ENCODE measurements around the gene SCYGR1. TPM values are rescaled to one million over a fixed set of nuclear protein-coding genes. Genes with fewer than 3 reads are reported as not detected.

The SCYGR1 gene
- total RNA-seq, 2 experiments from 2014 or later: not detected

DNA sequence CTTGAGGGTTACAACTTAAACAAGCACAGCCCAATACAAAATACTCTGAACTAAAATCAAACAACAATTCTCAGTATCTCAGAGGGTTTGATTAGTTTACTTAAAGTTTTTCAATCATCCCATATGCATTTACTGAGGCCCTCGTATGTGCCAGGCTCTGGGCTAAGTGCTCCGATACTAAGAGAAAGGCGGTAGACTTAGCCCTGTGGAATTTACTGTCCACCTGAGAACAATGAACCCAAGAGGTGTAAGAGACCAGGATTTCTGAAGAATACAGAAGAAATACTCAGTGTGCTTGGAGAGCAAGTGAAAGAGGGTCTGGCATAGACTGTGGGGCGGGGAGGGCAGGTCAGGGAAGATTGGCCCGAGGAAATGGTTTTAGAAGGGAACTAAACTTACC, 25.1 kb upstream of the SCYGR1 start:
- no peak for DNase-seq
- POLR2A ChIA-PET: no interaction called here
- no peaks in the 10 kb centered on the region for H3K36me3 Mint-ChIP-seq
- H3K27ac Mint-ChIP-seq: peak overlapping the region; percentile 15
- H3K4me3 Mint-ChIP-seq: no peak overlapping the region
- intact Hi-C loops (cut with micrococcal nuclease): loop anchor here (5.0 kb wide), 3 partner anchors 86 to 576 kb away; partner anchors contain the start of genes MFF and RHBDD1
- H3K27me3 Mint-ChIP-seq: no peaks in the 10 kb centered on the region
- CTCF ChIA-PET: no interaction called here
- H3K4me1 Mint-ChIP-seq (ENCODE audit: low read depth): peaks cover 54% of the 10 kb centered on the region
- no peaks in the 10 kb centered on the region for H3K9me3 Mint-ChIP-seq

DNA sequence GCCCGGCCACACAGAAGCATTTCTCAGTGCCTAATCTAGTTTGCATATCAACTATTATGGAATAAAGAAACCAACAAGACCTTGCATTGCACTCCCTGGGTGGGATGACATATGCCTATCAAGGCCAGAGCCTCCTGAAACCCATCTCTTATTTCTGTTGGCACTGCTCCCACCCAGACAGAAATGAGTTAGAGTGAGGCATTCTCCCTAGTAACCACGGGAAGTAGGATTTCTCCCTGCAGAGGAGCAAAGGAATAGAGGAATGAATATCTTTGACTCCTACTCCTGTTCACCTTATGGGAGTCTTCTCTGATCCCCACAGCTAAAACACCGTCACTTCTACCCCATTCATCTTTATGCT, 24.2 kb upstream of the SCYGR1 start:
- peaks cover 55% of the 10 kb centered on the region for H3K4me1 Mint-ChIP-seq (ENCODE audit: low read depth)
- ChIA-PET POLR2A (interaction anchor here (2.4 kb wide), 1 partner anchor 51 kb away, joined by 22 read pairs; no protein-coding TSS in a partner anchor), CTCF (interaction anchor here (1.0 to 1.4 kb wide), 2 partner anchors 52 to 61 kb away, joined by 3 to 5 read pairs; no protein-coding TSS in a partner anchor)
- H3K9me3 Mint-ChIP-seq: no peaks in the 10 kb centered on the region
- no peaks in the 10 kb centered on the region for H3K36me3 Mint-ChIP-seq
- DNase-seq: no peak
- intact Hi-C loops (cut with micrococcal nuclease): loop anchor here (1.0 to 5.0 kb wide), 6 partner anchors 38 to 575 kb away; partner anchors contain the start of genes MFF and RHBDD1
- H3K27me3 Mint-ChIP-seq: no peaks in the 10 kb centered on the region
- peak overlapping the region; percentile 89 for H3K27ac Mint-ChIP-seq
- peak overlapping the region; percentile 11 for H3K4me3 Mint-ChIP-seq

DNA sequence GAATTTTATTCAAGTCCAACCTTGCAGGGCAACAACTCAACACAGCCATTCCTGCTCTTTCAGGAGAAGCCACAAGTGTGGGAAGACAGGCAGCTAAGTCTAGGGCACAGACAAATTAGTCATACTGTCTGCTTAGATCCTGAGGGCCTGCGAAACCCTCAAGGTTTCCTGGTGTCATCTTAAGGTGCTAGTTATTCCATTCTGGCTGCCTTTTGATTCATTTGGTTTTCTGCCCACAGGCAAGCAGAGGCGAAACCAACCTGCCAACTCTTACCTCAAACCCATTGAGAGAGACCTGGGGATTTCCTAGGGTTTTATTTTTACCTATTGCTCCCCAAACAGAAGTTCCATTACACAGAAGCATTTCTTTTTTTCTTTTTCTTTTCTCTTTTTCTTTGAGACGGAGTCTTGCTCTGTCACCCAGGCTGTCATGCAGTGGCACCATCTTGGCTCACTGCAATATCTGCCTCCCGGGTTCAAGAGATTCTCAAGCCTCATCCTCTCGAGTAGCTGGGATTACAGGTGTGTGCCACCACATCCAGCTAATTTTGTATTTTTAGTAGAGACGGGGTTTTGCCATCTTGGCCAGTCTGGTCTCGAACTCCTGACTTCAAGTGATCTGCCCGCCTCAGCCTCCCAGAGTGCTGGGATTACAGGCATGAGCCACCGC, 23.7 kb upstream of the SCYGR1 start:
- Mint-ChIP-seq H3K36me3 (no peaks in the 10 kb centered on the region), H3K4me1 (ENCODE audit: low read depth) (peaks cover 57% of the 10 kb centered on the region), H3K27ac (peak overlapping the region; percentile 89), H3K9me3 (no peaks in the 10 kb centered on the region), H3K27me3 (no peaks in the 10 kb centered on the region), H3K4me3 (peak overlapping the region; percentile 11)
- intact Hi-C loops (cut with micrococcal nuclease): loop anchor here (1.0 to 5.0 kb wide), 6 partner anchors 37 to 574 kb away; partner anchors contain the start of genes MFF and RHBDD1
- POLR2A ChIA-PET: interaction anchor here (1.8 to 2.4 kb wide), 4 partner anchors 49 to 62 kb away, joined by 4 to 22 read pairs (median 8); no protein-coding TSS in a partner anchor
- CTCF ChIA-PET: interaction anchor here (0.8 to 1.4 kb wide), 5 partner anchors 10 to 142 kb away, joined by 3 to 5 read pairs (median 3); no protein-coding TSS in a partner anchor
- peak; percentile 81 for DNase-seq

DNA sequence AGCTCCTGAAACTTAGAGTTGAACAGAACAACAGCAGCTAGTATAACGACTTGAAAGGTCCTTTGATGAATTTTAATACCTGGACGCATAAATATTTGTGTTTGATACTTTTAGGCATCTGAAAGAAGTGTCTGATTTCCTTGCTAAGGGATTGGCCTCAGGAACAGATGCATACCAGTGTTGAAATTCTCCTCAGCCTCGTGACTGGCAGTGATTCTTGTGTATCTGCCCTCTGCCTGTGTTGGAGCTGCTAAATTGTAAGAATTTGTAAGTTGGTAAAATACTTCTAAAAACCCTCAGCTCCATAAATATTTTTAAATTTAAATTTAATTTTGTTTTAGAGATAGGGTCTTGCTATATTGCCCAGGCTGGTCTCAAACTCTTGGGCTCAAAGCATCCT, 22.4 kb upstream of the SCYGR1 start:
- DNase-seq: no peak
- H3K27ac Mint-ChIP-seq: no peak overlapping the region
- no peaks in the 10 kb centered on the region for H3K36me3 Mint-ChIP-seq
- H3K4me3 Mint-ChIP-seq: no peak overlapping the region
- ChIA-PET CTCF (interaction anchor here (0.7 to 1.6 kb wide), 7 partner anchors 8 to 356 kb away, joined by 3 to 4 read pairs (median 3); no protein-coding TSS in a partner anchor), POLR2A (interaction anchor here (1.8 to 2.4 kb wide), 4 partner anchors 50 to 63 kb away, joined by 4 to 22 read pairs (median 8); no protein-coding TSS in a partner anchor)
- H3K4me1 Mint-ChIP-seq (ENCODE audit: low read depth): peaks cover 57% of the 10 kb centered on the region
- intact Hi-C loops (cut with micrococcal nuclease): loop anchor here (5.0 kb wide), 3 partner anchors 83 to 573 kb away; partner anchors contain the start of genes MFF and RHBDD1
- no peaks in the 10 kb centered on the region for H3K27me3 Mint-ChIP-seq
- H3K9me3 Mint-ChIP-seq: no peaks in the 10 kb centered on the region

DNA sequence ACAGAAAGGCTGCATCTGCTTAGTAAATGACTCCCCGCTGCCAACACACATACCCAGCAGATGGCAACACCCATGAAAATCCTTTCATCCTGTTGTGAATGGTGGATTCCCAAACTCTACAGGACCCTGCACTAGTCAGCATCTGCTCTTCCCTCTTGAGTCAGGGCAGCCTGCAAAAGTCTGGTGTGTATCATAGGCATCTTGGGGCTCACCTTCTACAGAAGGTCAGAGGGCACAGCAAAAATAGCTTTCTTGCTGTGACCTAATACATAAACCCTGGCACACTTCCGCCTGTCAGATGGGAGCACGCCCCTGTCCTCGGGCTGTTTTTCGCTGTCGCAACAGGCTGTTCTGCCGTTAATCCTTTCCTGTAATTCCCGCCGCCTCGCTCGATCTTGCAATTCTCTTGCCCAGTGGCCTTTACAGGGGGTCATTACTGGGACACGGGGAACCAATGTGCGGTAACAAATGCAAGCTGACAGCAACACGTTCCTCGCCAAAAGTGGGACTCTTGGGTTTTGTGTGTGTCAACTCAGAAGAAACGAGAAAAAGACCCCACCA, 19.9 kb upstream of the SCYGR1 start:
- Mint-ChIP-seq H3K4me1 (ENCODE audit: low read depth) (peaks cover 45% of the 10 kb centered on the region), H3K4me3 (no peak overlapping the region), H3K36me3 (no peaks in the 10 kb centered on the region), H3K27ac (no peak overlapping the region), H3K27me3 (no peaks in the 10 kb centered on the region), H3K9me3 (no peaks in the 10 kb centered on the region)
- CTCF ChIA-PET: interaction anchor here (0.8 to 3.7 kb wide), 5 partner anchors 9 to 359 kb away, joined by 3 to 25 read pairs (median 12); partner anchors contain the start of gene AGFG1
- POLR2A ChIA-PET: interaction anchor here (1.0 kb wide), 1 partner anchor 55 kb away, joined by 3 read pairs; no protein-coding TSS in a partner anchor
- DNase-seq: no peak
- intact Hi-C loops (cut with micrococcal nuclease): loop anchor here (10.0 kb wide), 1 partner anchor 167 kb away; no protein-coding TSS in a partner anchor

DNA sequence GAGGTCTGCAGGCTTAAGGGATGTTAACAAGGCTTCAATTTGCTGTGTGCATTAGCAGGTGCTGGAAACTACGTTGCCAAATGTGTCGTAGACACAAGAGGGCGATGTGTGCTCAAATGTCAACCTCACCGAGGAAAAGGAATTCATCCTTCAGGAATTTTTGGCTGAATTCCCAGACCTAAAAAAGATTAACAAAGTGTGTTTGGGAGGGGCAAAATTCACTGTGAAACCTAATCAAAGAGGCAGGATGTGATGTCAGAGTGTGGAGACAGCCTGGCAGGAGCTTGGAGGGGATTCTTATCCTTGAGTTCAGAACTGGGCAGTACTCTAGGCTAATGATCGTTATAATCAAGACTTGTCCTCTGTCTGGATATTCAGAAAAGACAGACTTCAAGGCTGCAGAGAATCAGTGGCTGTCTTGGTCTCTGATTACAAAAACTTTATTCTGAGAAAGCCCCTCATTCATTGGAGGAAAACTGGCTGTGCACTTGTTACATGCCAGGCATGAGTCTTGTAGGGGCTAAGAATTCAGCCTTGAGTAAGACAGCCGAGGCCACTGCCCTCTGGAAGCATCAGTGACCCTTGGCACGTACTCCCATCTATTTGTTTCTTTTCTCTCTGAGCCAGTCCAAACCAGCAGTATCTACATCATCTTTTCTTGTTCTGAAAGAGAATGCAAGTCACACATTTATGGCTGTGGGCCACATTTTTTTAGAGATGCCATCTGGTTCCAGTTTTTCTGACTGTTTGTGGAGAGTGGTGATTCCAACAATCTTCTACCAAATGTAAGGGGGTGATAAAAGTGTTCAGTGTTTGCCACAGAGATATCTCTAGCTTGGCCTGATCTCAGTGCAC, 18.7 kb upstream of the SCYGR1 start:
- Mint-ChIP-seq H3K9me3 (no peaks in the 10 kb centered on the region), H3K36me3 (no peaks in the 10 kb centered on the region), H3K4me3 (no peak overlapping the region), H3K4me1 (ENCODE audit: low read depth) (peaks cover 34% of the 10 kb centered on the region), H3K27me3 (no peaks in the 10 kb centered on the region), H3K27ac (no peak overlapping the region)
- intact Hi-C loops (cut with micrococcal nuclease): loop anchor here (1.0 to 10.0 kb wide), 2 partner anchors 168 to 360 kb away; no protein-coding TSS in a partner anchor
- DNase-seq: no peak
- ChIA-PET POLR2A (interaction anchor here (1.0 kb wide), 1 partner anchor 57 kb away, joined by 3 read pairs; no protein-coding TSS in a partner anchor), CTCF (interaction anchor here (0.7 to 3.7 kb wide), 22 partner anchors 8 to 399 kb away, joined by 3 to 25 read pairs (median 3); partner anchors contain the start of gene AGFG1)

DNA sequence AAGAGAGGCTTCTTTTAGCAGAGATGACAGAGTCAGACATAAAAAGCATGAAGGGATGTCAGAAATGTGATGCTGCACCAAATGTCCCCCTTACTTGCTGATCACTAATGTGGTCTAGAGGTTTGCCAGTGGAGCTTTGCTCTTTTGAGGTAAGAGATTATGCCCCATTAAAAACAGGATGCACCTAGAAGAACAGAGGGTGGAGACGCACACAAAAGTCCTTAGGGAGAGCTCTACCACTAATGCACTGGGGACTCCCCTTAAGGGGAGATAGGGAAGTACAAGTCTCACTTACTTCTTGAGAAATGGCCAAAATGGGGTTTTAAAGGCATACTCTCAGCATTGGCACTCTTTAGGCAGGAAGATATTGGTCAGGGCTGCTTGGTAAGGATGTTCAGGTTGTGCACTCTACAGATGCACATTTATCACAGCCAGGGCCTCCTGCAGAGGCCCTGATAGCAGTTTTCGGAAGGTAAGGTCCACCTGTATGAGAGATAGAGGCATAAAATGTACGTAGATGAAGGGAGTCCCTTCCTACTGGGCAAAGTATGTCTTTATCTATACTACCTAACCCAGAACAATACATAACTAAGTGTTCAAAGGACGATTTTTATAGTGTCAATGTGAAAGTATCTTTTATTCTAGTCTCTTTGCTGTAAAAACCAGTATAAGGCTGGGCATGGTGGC, 17.0 kb upstream of the SCYGR1 start:
- Mint-ChIP-seq H3K36me3 (no peaks in the 10 kb centered on the region), H3K9me3 (no peaks in the 10 kb centered on the region), H3K4me1 (ENCODE audit: low read depth) (peaks cover 21% of the 10 kb centered on the region), H3K4me3 (no peak overlapping the region), H3K27ac (no peak overlapping the region), H3K27me3 (no peaks in the 10 kb centered on the region)
- DNase-seq: no peak
- POLR2A ChIA-PET: no interaction called here
- CTCF ChIA-PET: interaction anchor here (2.7 to 3.7 kb wide), 2 partner anchors 59 to 361 kb away, joined by 17 to 25 read pairs; no protein-coding TSS in a partner anchor
- intact Hi-C loops (cut with micrococcal nuclease): loop anchor here (10.0 kb wide), 1 partner anchor 170 kb away; no protein-coding TSS in a partner anchor

DNA sequence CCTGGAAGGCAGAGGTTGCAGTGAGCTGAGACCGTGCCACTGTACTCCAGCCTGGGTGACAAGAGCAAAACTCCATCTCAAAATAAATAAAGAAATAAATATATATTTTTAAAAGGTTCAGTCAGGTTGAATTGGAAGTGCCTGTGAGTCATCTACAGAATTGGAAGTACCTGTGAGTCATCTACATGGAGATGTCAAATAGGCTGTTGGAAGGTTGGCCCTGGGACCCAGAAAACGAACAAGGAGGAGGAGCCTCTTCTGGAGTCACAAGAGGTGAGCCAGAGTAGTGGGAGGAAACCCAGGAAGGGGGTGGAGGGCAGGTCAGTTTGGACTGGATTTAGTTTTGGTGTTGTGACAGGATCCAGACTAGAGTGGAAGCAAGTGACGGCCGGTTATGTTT, 15.2 kb upstream of the SCYGR1 start:
- POLR2A ChIA-PET: no interaction called here
- Mint-ChIP-seq H3K9me3 (no peaks in the 10 kb centered on the region), H3K36me3 (no peaks in the 10 kb centered on the region), H3K27me3 (no peaks in the 10 kb centered on the region), H3K27ac (no peak overlapping the region), H3K4me1 (ENCODE audit: low read depth) (peaks cover 22% of the 10 kb centered on the region), H3K4me3 (no peak overlapping the region)
- CTCF ChIA-PET: interaction anchor here (1.6 kb wide), 1 partner anchor 363 kb away, joined by 4 read pairs; no protein-coding TSS in a partner anchor
- no peak for DNase-seq
- intact Hi-C loops (cut with micrococcal nuclease): loop anchor here (10.0 kb wide), 1 partner anchor 172 kb away; no protein-coding TSS in a partner anchor

DNA sequence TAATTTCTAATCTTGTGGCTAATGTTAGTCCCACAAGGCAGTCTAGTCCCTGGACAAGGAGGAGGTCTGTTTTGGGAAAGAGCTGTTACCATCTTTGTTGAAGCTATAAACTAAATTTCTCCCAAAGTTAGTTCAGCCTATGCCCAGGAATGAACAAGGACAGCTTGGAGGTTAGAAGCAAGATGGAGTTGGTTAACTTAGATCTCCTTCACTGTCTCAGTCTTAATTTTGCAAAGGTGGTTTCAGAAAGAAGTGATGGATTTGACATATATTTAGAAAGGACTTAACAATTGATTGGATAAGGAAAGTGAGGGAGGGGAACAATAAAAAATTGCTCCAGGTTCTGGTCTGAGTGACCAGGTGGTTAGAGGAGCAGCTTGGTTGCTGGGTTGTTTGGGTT, 14.6 kb upstream of the SCYGR1 start:
- Mint-ChIP-seq H3K27me3 (no peaks in the 10 kb centered on the region), H3K4me1 (ENCODE audit: low read depth) (peaks cover 26% of the 10 kb centered on the region), H3K9me3 (no peaks in the 10 kb centered on the region), H3K36me3 (no peaks in the 10 kb centered on the region), H3K4me3 (no peak overlapping the region), H3K27ac (no peak overlapping the region)
- intact Hi-C loops (cut with micrococcal nuclease): loop anchor here (10.0 kb wide), 1 partner anchor 172 kb away; no protein-coding TSS in a partner anchor
- CTCF ChIA-PET: interaction anchor here (1.2 to 1.9 kb wide), 3 partner anchors 8 to 364 kb away, joined by 3 to 5 read pairs (median 4); no protein-coding TSS in a partner anchor
- POLR2A ChIA-PET: no interaction called here
- no peak for DNase-seq

DNA sequence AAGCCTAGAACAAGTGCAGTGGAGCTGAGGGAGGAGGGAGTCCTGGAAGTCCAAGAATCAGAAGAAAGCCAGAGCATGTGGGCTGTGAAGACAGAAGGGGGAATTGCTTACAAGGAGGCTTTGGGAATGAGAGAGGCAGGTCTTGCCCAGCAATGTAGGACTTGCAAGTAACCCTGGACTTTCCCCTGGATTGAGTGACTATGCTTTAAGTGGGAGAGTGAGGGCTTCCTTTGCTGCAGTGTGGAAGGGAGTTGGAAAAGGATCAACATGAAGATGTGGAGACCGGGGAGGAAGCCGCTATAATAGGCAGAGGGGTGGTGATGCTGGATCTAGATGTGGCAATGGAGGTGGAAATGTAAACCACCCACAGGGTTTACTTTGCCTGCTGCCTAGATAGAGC, 13.8 kb upstream of the SCYGR1 start:
- H3K9me3 Mint-ChIP-seq: no peaks in the 10 kb centered on the region
- no peak overlapping the region for H3K27ac Mint-ChIP-seq
- ChIA-PET CTCF (interaction anchor here (0.7 to 1.9 kb wide), 5 partner anchors 9 to 257 kb away, joined by 3 to 5 read pairs (median 3); no protein-coding TSS in a partner anchor), POLR2A (interaction anchor here (0.6 kb wide), 2 partner anchors 12 to 423 kb away, joined by 3 read pairs; no protein-coding TSS in a partner anchor)
- no peak overlapping the region for H3K4me3 Mint-ChIP-seq
- H3K36me3 Mint-ChIP-seq: no peaks in the 10 kb centered on the region
- intact Hi-C loops (cut with micrococcal nuclease): loop anchor here (10.0 kb wide), 1 partner anchor 173 kb away; no protein-coding TSS in a partner anchor
- DNase-seq: no peak
- H3K4me1 Mint-ChIP-seq (ENCODE audit: low read depth): peaks cover 22% of the 10 kb centered on the region
- no peaks in the 10 kb centered on the region for H3K27me3 Mint-ChIP-seq

Data from activated CD4-positive, alpha-beta memory T cell treated with anti-CD3 and anti-CD28 coated beads for 36 hours (primary cell).